Measurements from ENCODE around the gene TENT4B.

TENT4B gene

GRCh38 chr16:50224286-50224685 is 71.2 kb downstream of the TENT4B start:
- no peak for TF ChIP-seq CTCF (IDR thresholded peaks at IDR 0.05)
- H3K36me3 ChIP-seq = peaks cover 79% of the 10 kb centered on the region
- H3K27me3 ChIP-seq = no peaks in the 10 kb centered on the region

GRCh38 chr16:50227120-50227519 is 74.0 kb downstream of the TENT4B start:
- Histone ChIP-seq H3K27ac (no peak overlapping the region), H3K4me1 (ENCODE audit: control insufficient read depth in 1 of 2, insufficient read depth in 1 of 2, low read depth in 1 of 2, low read length in 1 of 2) (no peaks in the 10 kb centered on the region), H3K36me3 (peaks cover 71% of the 10 kb centered on the region), H3K4me3 (ENCODE audit: low read depth in 1 of 2, low read length in 1 of 2) (no peak overlapping the region), H3K27me3 (no peaks in the 10 kb centered on the region), H3K9me3 (no peaks in the 10 kb centered on the region)
- no peak for TF ChIP-seq CTCF (IDR thresholded peaks at IDR 0.05)

More at GRCh38 chr16:50224286-50224685, 71.2 kb downstream of the TENT4B start:
- no peaks in the 10 kb centered on the region for H3K9me3 ChIP-seq
- H3K4me3 ChIP-seq (ENCODE audit: low read depth in 1 of 2, low read length in 1 of 2) = no peak overlapping the region
- H3K27ac ChIP-seq = no peak overlapping the region
- no peaks in the 10 kb centered on the region for H3K4me1 ChIP-seq (ENCODE audit: control insufficient read depth in 1 of 2, insufficient read depth in 1 of 2, low read depth in 1 of 2, low read length in 1 of 2)

- H3K9me3 ChIP-seq = no peaks in the 10 kb centered on the region
- peaks cover 66% of the 10 kb centered on the region for H3K36me3 ChIP-seq
- no peak overlapping the region for H3K4me3 ChIP-seq (ENCODE audit: low read depth in 1 of 2, low read length in 1 of 2)
- H3K27me3 ChIP-seq = no peaks in the 10 kb centered on the region
- no peak overlapping the region for H3K27ac ChIP-seq
- TF ChIP-seq CTCF (IDR thresholded peaks at IDR 0.05) = no peak
- no peaks in the 10 kb centered on the region for H3K4me1 ChIP-seq (ENCODE audit: control insufficient read depth in 1 of 2, insufficient read depth in 1 of 2, low read depth in 1 of 2, low read length in 1 of 2)
These were observed 74.6 kb downstream of the TENT4B start for GRCh38 chr16:50227665-50228064.

GRCh38 chr16:50228364-50228868 is 75.3 kb downstream of the TENT4B start:
- Histone ChIP-seq H3K9me3 (no peaks in the 10 kb centered on the region), H3K4me3 (ENCODE audit: low read depth in 1 of 2, low read length in 1 of 2) (no peak overlapping the region), H3K36me3 (peaks cover 58% of the 10 kb centered on the region), H3K27ac (no peak overlapping the region), H3K27me3 (no peaks in the 10 kb centered on the region), H3K4me1 (ENCODE audit: control insufficient read depth in 1 of 2, insufficient read depth in 1 of 2, low read depth in 1 of 2, low read length in 1 of 2) (no peaks in the 10 kb centered on the region)
- TF ChIP-seq CTCF (IDR thresholded peaks at IDR 0.05) = no peak

- Histone ChIP-seq H3K4me3 (ENCODE audit: low read depth in 1 of 2, low read length in 1 of 2) (no peak overlapping the region), H3K36me3 (peaks cover 50% of the 10 kb centered on the region), H3K27ac (no peak overlapping the region)
These were observed 76.1 kb downstream of the TENT4B start for GRCh38 chr16:50229149-50229726.

More at GRCh38 chr16:50229149-50229726, 76.1 kb downstream of the TENT4B start:
- no peak for TF ChIP-seq CTCF (IDR thresholded peaks at IDR 0.05)
- Histone ChIP-seq H3K9me3 (no peaks in the 10 kb centered on the region), H3K4me1 (ENCODE audit: control insufficient read depth in 1 of 2, insufficient read depth in 1 of 2, low read depth in 1 of 2, low read length in 1 of 2) (no peaks in the 10 kb centered on the region), H3K27me3 (no peaks in the 10 kb centered on the region)

Measured in neutrophil (primary cell).